Mesenchymal stem cell (in vitro differentiated cells and primary cell): ENCODE measurements around the gene NXPE1.

Experiments
- DNase-seq: peaks from one replicate; pipeline ENCODE4 v3.0.0-alpha.2; 2013
- H2AFZ ChIP-seq: one replicate; pipeline ENCODE4 v1.6.1; 2013; ENCODE audit warnings: low read depth, mild to moderate bottlenecking, control low read depth, inconsistent platforms, low read length, moderate library complexity
- H2AK5ac ChIP-seq: 2 replicates; pipeline ENCODE4 v1.6.1; 2013; ENCODE audit warnings: low read length, moderate library complexity, mild to moderate bottlenecking, inconsistent platforms; ENCODE audit not compliant: severe bottlenecking
- H2BK120ac ChIP-seq: one replicate; pipeline ENCODE4 v1.6.1; 2013; ENCODE audit warnings: low read depth, mild to moderate bottlenecking, inconsistent platforms, low read length, moderate library complexity
- H2BK12ac ChIP-seq, 2 experiments: one replicate each; pipeline ENCODE4 v1.6.1; 2013; ENCODE audit warnings: inconsistent platforms in 2 of 2, low read length in 2 of 2, mild to moderate bottlenecking in 2 of 2, moderate library complexity in 2 of 2, control low read depth in 1 of 2
- H2BK15ac ChIP-seq: one replicate; pipeline ENCODE4 v1.6.1; 2013; ENCODE audit warnings: mild to moderate bottlenecking, low read depth, inconsistent platforms; ENCODE audit not compliant: poor library complexity, severe bottlenecking
- H2BK5ac ChIP-seq: 2 replicates; pipeline ENCODE4 v1.6.1; 2013; ENCODE audit warnings: low read depth, mild to moderate bottlenecking, low read length, control low read depth, inconsistent platforms; ENCODE audit not compliant: poor library complexity, severe bottlenecking
- H3K14ac ChIP-seq, 2 experiments: one replicate each; pipeline ENCODE4 v1.6.1; 2013; ENCODE audit warnings: inconsistent platforms in 2 of 2, low read length in 2 of 2, control low read depth in 1 of 2, mild to moderate bottlenecking in 1 of 2, moderate library complexity in 1 of 2
- H3K18ac ChIP-seq, 2 experiments: one replicate each; pipeline ENCODE4 v1.6.1; 2013; ENCODE audit warnings: inconsistent platforms in 2 of 2, low read length in 2 of 2, control low read depth in 1 of 2, low read depth in 1 of 2, mild to moderate bottlenecking in 1 of 2
- H3K23ac ChIP-seq, 2 experiments: one replicate each; pipeline ENCODE4 v1.6.1; 2013; ENCODE audit warnings: inconsistent platforms in 2 of 2, low read length in 2 of 2, mild to moderate bottlenecking in 2 of 2, moderate library complexity in 2 of 2, control low read depth in 1 of 2
- H3K27ac ChIP-seq: 2 replicates; pipeline ENCODE4 v1.5.1; 2013; ENCODE audit warnings: mild to moderate bottlenecking, moderate library complexity, low read length, control low read depth, inconsistent platforms; ENCODE audit not compliant: poor library complexity, severe bottlenecking
- H3K27me3 ChIP-seq, 2 experiments: 2 replicates each; pipeline versions ENCODE4 v1.6.1 to v1.7.0; 2013; ENCODE audit warnings: low read length in 2 of 2, mild to moderate bottlenecking in 2 of 2, moderate library complexity in 2 of 2, control low read depth in 1 of 2, inconsistent platforms in 1 of 2; ENCODE audit not compliant: control insufficient read depth in 1 of 2, insufficient read depth in 1 of 2
- H3K36me3 ChIP-seq, 2 experiments: 2 replicates each; pipeline versions ENCODE4 v1.6.1 to v1.7.0; 2013; ENCODE audit warnings: low read length in 2 of 2, control low read depth in 1 of 2, inconsistent platforms in 1 of 2, low read depth in 1 of 2, mild to moderate bottlenecking in 1 of 2; ENCODE audit not compliant: insufficient read depth in 2 of 2, control insufficient read depth in 1 of 2
- H3K4ac ChIP-seq, 2 experiments: one replicate each; pipeline ENCODE4 v1.6.1; 2013; ENCODE audit warnings: inconsistent platforms in 2 of 2, low read length in 2 of 2, mild to moderate bottlenecking in 2 of 2, moderate library complexity in 2 of 2, control low read depth in 1 of 2, low read depth in 1 of 2
- H3K4me1 ChIP-seq: 2 replicates; pipeline ENCODE4 v1.6.1; 2013; ENCODE audit warnings: low read depth, low read length, control low read depth; ENCODE audit not compliant: control insufficient read depth, insufficient read depth
- H3K4me2 ChIP-seq: 2 replicates; pipeline ENCODE4 v1.6.1; 2013; ENCODE audit warnings: low read length, mild to moderate bottlenecking, inconsistent platforms; ENCODE audit not compliant: poor library complexity, severe bottlenecking
- H3K4me3 ChIP-seq, 2 experiments: 2 replicates each; pipeline versions ENCODE4 v1.5.1 to v1.7.0; 2013; ENCODE audit warnings: low read length in 2 of 2, mild to moderate bottlenecking in 2 of 2, control low read depth in 1 of 2, low read depth in 1 of 2; ENCODE audit not compliant: insufficient read depth in 1 of 2
- H3K79me1 ChIP-seq: replicated peaks from 2 replicates; pipeline ENCODE4 v1.6.1; 2013; ENCODE audit warnings: mild to moderate bottlenecking, control low read depth, low read length, inconsistent platforms; ENCODE audit not compliant: poor library complexity, severe bottlenecking
- H3K9ac ChIP-seq: 2 replicates; pipeline ENCODE4 v1.7.0; 2013; ENCODE audit warnings: mild to moderate bottlenecking, low read length, moderate library complexity
- H3K9me3 ChIP-seq: 2 replicates; pipeline ENCODE4 v1.7.0; 2013; ENCODE audit warnings: mild to moderate bottlenecking, low read length; ENCODE audit not compliant: control insufficient read depth
- H4K8ac ChIP-seq: one replicate; pipeline ENCODE4 v1.6.1; 2013; ENCODE audit warnings: inconsistent platforms, mild to moderate bottlenecking, low read length, moderate library complexity
- H4K91ac ChIP-seq: one replicate; pipeline ENCODE4 v1.6.1; 2013; ENCODE audit warnings: mild to moderate bottlenecking, low read length, inconsistent platforms
- WGBS: methylation state at CpG from one replicate; pipeline ENCODE4 v1.1.7; 2013; ENCODE audit warnings: mixed read lengths; 5-methylcytosine and 5-hydroxymethylcytosine counted together

NXPE1 gene

DNA sequence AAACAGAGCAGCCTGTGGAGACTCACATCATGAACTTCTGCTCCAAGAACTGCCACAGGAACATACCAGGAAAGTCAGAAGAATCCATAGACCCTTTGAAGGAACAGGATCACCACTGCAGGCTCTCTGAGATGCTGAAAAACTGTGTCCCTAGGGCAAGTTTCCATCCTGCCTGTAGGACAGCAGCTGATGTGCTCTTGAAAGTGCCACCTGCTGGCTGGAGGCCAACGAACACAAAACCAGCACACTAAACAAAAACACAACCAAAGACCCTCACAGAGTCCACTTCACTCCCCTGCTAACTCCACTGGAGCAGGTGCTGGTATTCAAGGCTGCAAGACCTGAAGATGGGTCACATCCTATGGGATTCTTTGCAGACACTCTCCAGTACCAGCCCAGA, 12.0 kb upstream of the NXPE1 start:
- Histone ChIP-seq H2BK5ac (no peak overlapping the region), H2BK12ac (no peak overlapping the region), H3K79me1 (no peaks in the 10 kb centered on the region), H3K23ac (no peak overlapping the region), H2AK5ac (no peak overlapping the region), H4K8ac (no peak overlapping the region), H3K4ac (no peak overlapping the region), H2BK15ac (no peak overlapping the region), H4K91ac (no peak overlapping the region), H2BK120ac (no peak overlapping the region), H3K18ac (no peak overlapping the region), H2AFZ (no peak overlapping the region), H3K36me3 (no peaks in the 10 kb centered on the region), H3K4me3 (no peak overlapping the region), H3K9me3 (peaks cover 14% of the 10 kb centered on the region), H3K27me3 (no peaks in the 10 kb centered on the region), H3K4me2 (no peak overlapping the region), H3K9ac (no peak overlapping the region), H3K14ac (no peak overlapping the region), H3K4me1 (no peaks in the 10 kb centered on the region), H3K27ac (no peak overlapping the region)
- 56% methylated on average over 1 of the region's 1 CpG for WGBS
- no peak for DNase-seq

DNA sequence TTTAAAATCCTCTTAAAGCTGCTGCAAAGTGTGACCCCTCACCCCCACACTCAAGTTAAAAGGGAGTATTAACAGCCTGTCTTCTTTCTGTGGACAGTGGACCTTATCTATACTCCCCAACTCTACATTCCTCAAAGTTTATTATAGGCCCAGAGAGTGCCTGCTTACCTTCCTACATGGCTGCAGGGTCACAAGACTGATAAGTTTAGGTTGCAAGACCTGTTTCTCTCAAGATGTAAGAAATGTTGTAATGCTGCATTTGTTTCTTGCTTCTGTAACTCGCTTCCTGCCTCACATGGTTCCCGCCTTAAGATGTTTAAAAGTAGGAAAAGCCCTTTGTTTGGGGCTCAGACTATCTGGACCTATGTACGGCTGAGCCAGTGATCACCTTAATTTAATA, 10.1 kb upstream of the NXPE1 start:
- H3K4me3 ChIP-seq, result no peak overlapping the region
- H3K4me1 ChIP-seq, result no peaks in the 10 kb centered on the region
- 97% methylated on average over 3 of the region's 3 CpGs for WGBS
- H3K36me3 ChIP-seq, result no peaks in the 10 kb centered on the region
- H4K8ac ChIP-seq, result no peak overlapping the region
- H2BK15ac ChIP-seq, result no peak overlapping the region
- no peak for DNase-seq
- H3K79me1 ChIP-seq, result no peaks in the 10 kb centered on the region
- no peak overlapping the region for H3K9ac ChIP-seq
- no peak overlapping the region for H3K23ac ChIP-seq
- no peak overlapping the region for H3K14ac ChIP-seq
- no peak overlapping the region for H4K91ac ChIP-seq
- H2AFZ ChIP-seq, result no peak overlapping the region
- H3K9me3 ChIP-seq, result peaks cover 8% of the 10 kb centered on the region
- H3K4ac ChIP-seq, result no peak overlapping the region
- H2BK12ac ChIP-seq, result no peak overlapping the region
- no peak overlapping the region for H3K27ac ChIP-seq
- no peak overlapping the region for H3K18ac ChIP-seq
- H3K4me2 ChIP-seq, result no peak overlapping the region
- no peak overlapping the region for H2BK120ac ChIP-seq
- H2AK5ac ChIP-seq, result no peak overlapping the region
- no peak overlapping the region for H2BK5ac ChIP-seq
- H3K27me3 ChIP-seq, result no peaks in the 10 kb centered on the region

DNA sequence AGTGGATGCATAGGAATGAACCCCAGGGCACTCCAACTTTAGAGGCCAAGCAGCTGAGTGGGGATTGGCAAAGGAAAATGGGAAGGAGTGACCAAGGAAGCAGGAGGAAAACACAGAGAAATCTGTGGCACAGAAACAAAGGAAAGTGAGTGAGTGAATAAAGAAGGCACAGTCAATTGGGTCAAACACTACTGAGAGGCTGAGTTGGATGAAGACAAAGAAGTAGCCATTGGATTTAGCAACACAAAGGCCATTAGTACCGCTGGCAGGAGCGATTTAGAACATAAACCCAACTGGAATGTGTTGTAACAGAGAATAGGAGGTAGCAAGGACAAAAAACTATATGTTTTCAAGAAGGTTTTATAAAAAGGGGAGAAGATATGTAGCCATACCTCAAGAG, 6.6 kb upstream of the NXPE1 start:
- no peak overlapping the region for H3K23ac ChIP-seq
- H3K4ac ChIP-seq, result no peak overlapping the region
- H3K14ac ChIP-seq, result no peak overlapping the region
- H3K9ac ChIP-seq, result no peak overlapping the region
- no peaks in the 10 kb centered on the region for H3K9me3 ChIP-seq
- H2BK12ac ChIP-seq, result no peak overlapping the region
- no peak overlapping the region for H3K4me3 ChIP-seq
- H3K4me2 ChIP-seq, result no peak overlapping the region
- H3K79me1 ChIP-seq, result no peaks in the 10 kb centered on the region
- no peak overlapping the region for H2AFZ ChIP-seq
- H4K91ac ChIP-seq, result no peak overlapping the region
- no peaks in the 10 kb centered on the region for H3K36me3 ChIP-seq
- no peak overlapping the region for H3K18ac ChIP-seq
- no peaks in the 10 kb centered on the region for H3K27me3 ChIP-seq
- no peak overlapping the region for H2BK15ac ChIP-seq
- no peak for DNase-seq
- no peak overlapping the region for H2BK5ac ChIP-seq
- 25% methylated on average over 2 of the region's 2 CpGs for WGBS
- no peaks in the 10 kb centered on the region for H3K4me1 ChIP-seq
- no peak overlapping the region for H2AK5ac ChIP-seq
- H2BK120ac ChIP-seq, result no peak overlapping the region
- no peak overlapping the region for H3K27ac ChIP-seq
- H4K8ac ChIP-seq, result no peak overlapping the region

DNA sequence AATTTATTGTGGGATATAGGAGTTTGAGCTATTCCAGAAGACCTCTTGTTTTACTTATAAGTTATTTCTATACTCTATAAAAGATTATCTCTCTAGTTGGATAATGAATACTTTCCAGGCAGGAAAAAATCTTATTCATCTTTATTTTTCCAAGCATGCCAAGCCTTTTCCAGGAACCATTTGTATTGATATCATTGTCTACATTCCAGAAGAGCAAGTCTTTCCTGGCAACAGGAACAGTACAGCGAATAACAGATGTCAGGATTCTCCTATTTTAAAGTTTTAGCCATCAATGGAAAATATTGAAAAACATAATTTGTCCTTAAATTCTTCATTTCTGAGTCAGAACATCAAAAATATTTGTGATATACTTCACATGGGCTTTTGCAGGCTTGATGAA, 5.2 kb upstream of the NXPE1 start:
- no peak overlapping the region for H2BK12ac ChIP-seq
- no peak overlapping the region for H3K4me3 ChIP-seq
- no peak overlapping the region for H2AK5ac ChIP-seq
- H3K4me2 ChIP-seq, result no peak overlapping the region
- WGBS, result no CpG with 5 or more reads among the region's 1 CpG
- no peak overlapping the region for H3K14ac ChIP-seq
- no peaks in the 10 kb centered on the region for H3K9me3 ChIP-seq
- no peak overlapping the region for H4K91ac ChIP-seq
- H3K79me1 ChIP-seq, result no peaks in the 10 kb centered on the region
- H3K4me1 ChIP-seq, result no peaks in the 10 kb centered on the region
- no peak overlapping the region for H2BK15ac ChIP-seq
- H3K27ac ChIP-seq, result no peak overlapping the region
- no peak overlapping the region for H2BK120ac ChIP-seq
- no peak overlapping the region for H2AFZ ChIP-seq
- no peak for DNase-seq
- no peaks in the 10 kb centered on the region for H3K36me3 ChIP-seq
- no peak overlapping the region for H2BK5ac ChIP-seq
- H3K27me3 ChIP-seq, result no peaks in the 10 kb centered on the region
- no peak overlapping the region for H4K8ac ChIP-seq
- H3K23ac ChIP-seq, result no peak overlapping the region
- H3K18ac ChIP-seq, result no peak overlapping the region
- no peak overlapping the region for H3K4ac ChIP-seq
- H3K9ac ChIP-seq, result no peak overlapping the region
